HEK293 (cell line): Measurements from ENCODE around the gene TRIM72.

Experiments
- CTCF ChIA-PET: fragments of 350-600 bp; formaldehyde crosslinking; extraction: SDS; loops from one replicate; lab custom pipeline; 2021; ENCODE audit warnings: antibody characterized with exemption; lab: Yijun Ruan, JAX
- POLR2A ChIA-PET: fragments of 300-600 bp; formaldehyde crosslinking; extraction: SDS; loops from one replicate; lab custom pipeline; 2020; ENCODE audit warnings: antibody characterized with exemption, inconsistent platforms; lab: Yijun Ruan, JAX
- H3K27ac ChIP-seq: fragments of 200-500 bp; sonication (Bioruptor generic); 2 replicates; pipeline ENCODE4 v1.5.1; 2014; ENCODE audit warnings: low read depth, low read length, control low read depth, inconsistent platforms; ENCODE audit errors: extremely low read depth
- H3K36me3 ChIP-seq, 2 experiments: fragments of 200-500 bp in 1 of 2; sonication (Bioruptor generic) in 1 of 2; 1 replicate in 1 of 2; 2 replicates in 1 of 2; pipeline ENCODE4 v1.5.1; 2014 to 2017; ENCODE audit warnings: inconsistent platforms in 2 of 2, low read length in 2 of 2; ENCODE audit not compliant: control insufficient read depth in 2 of 2, insufficient read depth in 1 of 2
- H3K4me1 ChIP-seq: fragments of 200-500 bp; sonication (Bioruptor generic); 2 replicates; pipeline ENCODE4 v1.5.1; 2014; ENCODE audit warnings: mild to moderate bottlenecking, low read length, inconsistent platforms; ENCODE audit not compliant: control insufficient read depth, insufficient read depth
- H3K4me3 ChIP-seq: 2 replicates; pipeline ENCODE4 v1.5.1; 2011; ENCODE audit warnings: low read depth, mild to moderate bottlenecking, control low read depth, low read length, moderate library complexity
- H3K9me3 ChIP-seq: fragments of 200-500 bp; sonication (Bioruptor generic); 2 replicates; pipeline ENCODE4 v1.5.1; 2014; ENCODE audit warnings: low read depth, low read length, inconsistent platforms; ENCODE audit not compliant: control insufficient read depth, insufficient read depth
- BCL11A ChIP-seq: fragments of 450-650 bp; formaldehyde crosslinking; IDR thresholded peaks from 2 replicates; pipeline ENCODE4 v1.5.1; 2016; ENCODE audit warnings: low read depth, missing biosample characterization, missing genetic modification characterization
- EGR2 ChIP-seq: fragments of 450-650 bp; formaldehyde crosslinking; IDR thresholded peaks from 2 replicates; pipeline ENCODE4 v1.5.1; 2016; ENCODE audit warnings: low read depth, missing biosample characterization, missing genetic modification characterization
- IKZF3 ChIP-seq: fragments of 450-650 bp; IDR thresholded peaks from 2 replicates; pipeline ENCODE4 v1.5.0; 2018; ENCODE audit warnings: missing biosample characterization, mild to moderate bottlenecking, missing genetic modification characterization, moderate library complexity
- KLF1 ChIP-seq: fragments of 450-650 bp; formaldehyde crosslinking; IDR thresholded peaks from 2 replicates; pipeline ENCODE4 v1.5.1; 2016; ENCODE audit warnings: missing biosample characterization, missing genetic modification characterization
- KLF17 ChIP-seq: fragments of 450-650 bp; formaldehyde crosslinking; IDR thresholded peaks from 2 replicates; pipeline ENCODE4 v1.5.1; 2016; ENCODE audit warnings: missing biosample characterization, missing genetic modification characterization
- PBX3 ChIP-seq: sonication (generic); formaldehyde crosslinking; IDR thresholded peaks from 2 replicates; pipeline ENCODE4 v1.8.1; 2022; ENCODE audit warnings: mild to moderate bottlenecking, moderate library complexity, missing genetic modification reagents
- PRDM10 ChIP-seq: fragments of 450-650 bp; formaldehyde crosslinking; IDR thresholded peaks from 2 replicates; pipeline ENCODE4 v1.5.1; 2016; ENCODE audit warnings: missing biosample characterization, missing genetic modification characterization
- REST ChIP-seq: fragments of 450-650 bp; formaldehyde crosslinking; IDR thresholded peaks from 2 replicates; pipeline ENCODE4 v1.5.1; 2016; ENCODE audit warnings: missing biosample characterization, missing genetic modification characterization
- SETDB1 ChIP-seq: IDR thresholded peaks from one replicate; pipeline ENCODE4 v1.6.1; 2017; ENCODE audit warnings: mild to moderate bottlenecking, low read length, moderate library complexity, mixed read lengths; ENCODE audit not compliant: insufficient read length
- WT1 ChIP-seq: fragments of 450-650 bp; formaldehyde crosslinking; IDR thresholded peaks from 2 replicates; pipeline ENCODE4 v1.5.1; 2016; ENCODE audit warnings: missing biosample characterization, missing genetic modification characterization
- ZBTB1 ChIP-seq: fragments of 450-650 bp; formaldehyde crosslinking; IDR thresholded peaks from 2 replicates; pipeline ENCODE4 v1.5.1; 2016; ENCODE audit warnings: missing biosample characterization, missing genetic modification characterization
- ZBTB17 ChIP-seq: fragments of 450-650 bp; formaldehyde crosslinking; IDR thresholded peaks from 2 replicates; pipeline ENCODE4 v1.5.1; 2016; ENCODE audit warnings: missing biosample characterization, missing genetic modification characterization
- ZBTB7A ChIP-seq: fragments of 450-650 bp; formaldehyde crosslinking; IDR thresholded peaks from 2 replicates; pipeline ENCODE4 v1.5.1; 2016; ENCODE audit warnings: low read depth, missing biosample characterization, missing genetic modification characterization
- ZEB2 ChIP-seq: fragments of 450-650 bp; formaldehyde crosslinking; IDR thresholded peaks from 2 replicates; pipeline ENCODE4 v1.5.1; 2016; ENCODE audit warnings: missing biosample characterization, missing genetic modification characterization
- ZNF24 ChIP-seq: fragments of 450-650 bp; formaldehyde crosslinking; IDR thresholded peaks from 2 replicates; pipeline ENCODE4 v1.5.1; 2016; ENCODE audit warnings: missing biosample characterization, missing genetic modification characterization
- ZNF324 ChIP-seq: fragments of 450-650 bp; formaldehyde crosslinking; IDR thresholded peaks from 2 replicates; pipeline ENCODE4 v1.5.1; 2016; ENCODE audit warnings: missing biosample characterization, missing genetic modification characterization
- ZNF394 ChIP-seq: fragments of 450-650 bp; formaldehyde crosslinking; IDR thresholded peaks from 2 replicates; pipeline ENCODE4 v1.5.1; 2016; ENCODE audit warnings: missing biosample characterization, missing genetic modification characterization, mild to moderate bottlenecking, moderate library complexity, borderline replicate concordance
- ZNF544 ChIP-seq: fragments of 450-650 bp; formaldehyde crosslinking; IDR thresholded peaks from 2 replicates; pipeline ENCODE4 v1.5.0; 2017; ENCODE audit warnings: missing biosample characterization, missing genetic modification characterization
- ZNF561 ChIP-seq: fragments of 450-650 bp; IDR thresholded peaks from 2 replicates; pipeline ENCODE4 v1.5.1; 2018; ENCODE audit warnings: missing biosample characterization, missing genetic modification characterization, borderline replicate concordance
- ZNF596 ChIP-seq: fragments of 450-650 bp; IDR thresholded peaks from 2 replicates; pipeline ENCODE4 v1.5.0; 2018; ENCODE audit warnings: missing biosample characterization, mild to moderate bottlenecking, missing genetic modification characterization, moderate library complexity
- ZNF747 ChIP-seq: fragments of 450-650 bp; formaldehyde crosslinking; IDR thresholded peaks from 2 replicates; pipeline ENCODE4 v1.5.1; 2016; ENCODE audit warnings: missing biosample characterization, missing genetic modification characterization
- ZNF777 ChIP-seq: fragments of 450-650 bp; formaldehyde crosslinking; IDR thresholded peaks from 2 replicates; pipeline ENCODE4 v1.5.1; 2017; ENCODE audit warnings: missing biosample characterization, missing genetic modification characterization, borderline replicate concordance
- TF ChIP-seq, protein P1 (sequence below): fragments of 450-650 bp; formaldehyde crosslinking; optimal IDR thresholded peaks from 2 replicates; pipeline ENCODE3; 2016; ENCODE audit warnings: missing biosample characterization, mild to moderate bottlenecking, missing genetic modification characterization

Gene TRIM72

DNA sequence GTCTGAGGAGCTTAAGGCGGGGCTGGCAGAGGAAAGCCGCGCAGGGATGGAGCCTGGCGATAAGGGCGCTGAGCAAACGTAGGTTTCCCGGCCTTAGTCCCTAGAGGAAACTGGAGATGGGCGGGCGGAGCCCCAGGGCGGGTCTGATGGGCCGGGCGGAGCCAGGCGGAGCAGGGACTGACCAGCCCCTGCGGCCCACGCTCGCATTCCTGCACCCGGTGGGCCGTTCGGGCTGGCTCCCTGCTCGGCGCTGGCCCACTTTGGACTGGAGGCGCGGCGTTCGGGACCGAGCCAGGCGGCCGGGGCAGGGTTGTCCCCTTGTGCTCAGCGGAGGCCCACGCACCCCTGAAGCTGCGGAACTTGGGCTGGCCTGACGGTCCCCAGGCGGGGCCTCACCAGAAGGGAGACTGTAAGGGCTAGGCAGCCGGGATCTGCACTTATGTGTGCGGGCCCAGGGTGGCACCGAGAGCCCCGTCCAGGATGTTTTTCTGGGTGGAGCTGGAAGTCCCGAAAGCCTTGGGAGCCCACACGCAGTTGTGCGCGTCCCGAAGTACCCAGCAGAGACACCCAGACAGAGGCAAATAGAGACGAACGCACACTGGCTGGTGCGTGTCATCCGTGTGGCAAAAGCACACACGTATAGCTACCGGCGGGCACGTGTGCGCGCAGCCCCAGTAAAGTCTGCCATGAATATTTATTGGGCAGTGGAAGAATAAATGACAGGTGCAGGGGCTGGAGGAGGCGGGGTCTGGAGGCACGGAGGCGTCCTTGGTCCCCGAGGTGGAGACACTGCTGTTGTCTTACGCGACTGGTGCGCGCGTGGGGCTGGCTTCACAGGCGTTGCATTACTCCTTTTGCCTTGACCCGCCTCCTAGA is 1.6 kb downstream of the TRIM72 start:
- H3K9me3 ChIP-seq = no peaks in the 10 kb centered on the region
- POLR2A ChIA-PET = interaction anchor here (0.8 to 2.8 kb wide), 4 partner anchors 15 to 240 kb away, joined by 3 to 21 read pairs (median 4); partner anchors contain the start of gene FUS
- H3K4me1 ChIP-seq = no peaks in the 10 kb centered on the region
- no peak overlapping the region; the same call in 1 of the 2 replicates for H3K27ac ChIP-seq
- H3K4me3 ChIP-seq = peak overlapping the region; percentile 45
- CTCF ChIA-PET = interaction anchor here (0.6 to 0.7 kb wide), 2 partner anchors 64 to 262 kb away, joined by 3 read pairs; no protein-coding TSS in a partner anchor
- no peaks in the 10 kb centered on the region for H3K36me3 ChIP-seq
- TF ChIP-seq WT1 (tag by site-specific recombination) (0 out of 2 replicates have a peak, but pooled peaks have one; percentile 20), SETDB1 (no peak), ZBTB17 (tag by site-specific recombination) (peak; percentile 95), ZNF394 (no peak), ZNF777 (tag by site-specific recombination) (0 out of 2 replicates have a peak, but pooled peaks have one; percentile 74), KLF1 (peak; percentile 99), PRDM10 (tag by site-specific recombination) (peak; percentile 99), ZNF24 (tag by site-specific recombination) (no peak), ZNF561 (no peak; the same call in 1 of the 2 replicates), PBX3 (CRISPR knock-in tag) (0 out of 2 replicates have a peak, but pooled peaks have one; percentile 59), ZBTB1 (0 out of 2 replicates have a peak, but pooled peaks have one; percentile 6), IKZF3 (tag by site-specific recombination) (peak; percentile 61; the same call in 1 of the 2 replicates), ZNF596 (tag by site-specific recombination) (no peak), EGR2 (tag by site-specific recombination) (peak; percentile 87), BCL11A (no peak), ZBTB7A (tag by site-specific recombination) (peak; percentile 30; the same call in 1 of the 2 replicates), KLF17 (peak; percentile 88), ZNF544 (tag by site-specific recombination) (no peak), ZNF747 (no peak), ZNF324 (0 out of 2 replicates have a peak, but pooled peaks have one; percentile 25), ZEB2 (tag by site-specific recombination) (peak; percentile 60), REST (no peak)
- TF ChIP-seq, protein P1, sequence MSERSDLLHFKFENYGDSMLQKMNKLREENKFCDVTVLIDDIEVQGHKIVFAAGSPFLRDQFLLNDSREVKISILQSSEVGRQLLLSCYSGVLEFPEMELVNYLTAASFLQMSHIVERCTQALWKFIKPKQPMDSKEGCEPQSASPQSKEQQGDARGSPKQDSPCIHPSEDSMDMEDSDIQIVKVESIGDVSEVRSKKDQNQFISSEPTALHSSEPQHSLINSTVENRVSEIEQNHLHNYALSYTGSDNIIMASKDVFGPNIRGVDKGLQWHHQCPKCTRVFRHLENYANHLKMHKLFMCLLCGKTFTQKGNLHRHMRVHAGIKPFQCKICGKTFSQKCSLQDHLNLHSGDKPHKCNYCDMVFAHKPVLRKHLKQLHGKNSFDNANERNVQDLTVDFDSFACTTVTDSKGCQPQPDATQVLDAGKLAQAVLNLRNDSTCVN (tag by site-specific recombination) = peak; percentile 76
